Measurements from ENCODE around the gene TAAR6.
"Not testable (repeated sequence)": the region's sequence is repeated elsewhere in the genome, so short reads cannot be mapped to it uniquely, and the experiment has no call there.

Gene TAAR6

DNA sequence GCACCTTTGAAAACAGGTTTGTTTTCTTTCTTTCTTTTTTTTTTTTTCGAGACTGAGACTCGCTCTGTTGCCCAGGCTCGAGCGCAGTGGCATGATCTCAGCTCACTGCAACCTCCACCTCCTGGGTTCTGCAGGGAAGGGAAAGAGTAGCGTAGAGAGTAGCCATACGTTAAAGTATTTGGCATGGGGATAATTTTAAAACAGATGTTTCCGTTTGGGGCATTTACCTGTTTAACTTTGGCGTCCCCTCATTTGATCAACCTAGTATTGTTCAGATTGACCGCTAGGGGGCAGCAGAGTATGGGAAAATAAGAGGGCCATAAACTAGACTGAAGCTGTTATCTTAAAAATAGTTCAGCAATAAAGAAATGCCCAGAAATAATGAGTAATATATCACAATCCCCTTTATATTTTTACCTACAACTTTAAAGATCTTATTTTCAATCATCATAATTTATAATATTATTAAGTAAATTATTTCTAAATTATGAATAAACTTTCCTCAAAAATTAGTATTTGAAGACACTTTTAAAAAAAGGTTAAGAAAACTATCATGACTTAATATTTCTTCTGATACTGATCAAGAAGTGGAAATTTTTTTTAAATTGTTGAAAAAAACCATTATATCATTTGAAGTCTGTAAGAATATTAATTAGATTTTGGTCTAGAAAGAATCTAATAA, 39.7 kb upstream of the TAAR6 start:
- no CpG with 5 or more reads among the region's 9 CpGs for WGBS (ENCODE audit: extremely low coverage, insufficient coverage, low lambda C conversion rate)

DNA sequence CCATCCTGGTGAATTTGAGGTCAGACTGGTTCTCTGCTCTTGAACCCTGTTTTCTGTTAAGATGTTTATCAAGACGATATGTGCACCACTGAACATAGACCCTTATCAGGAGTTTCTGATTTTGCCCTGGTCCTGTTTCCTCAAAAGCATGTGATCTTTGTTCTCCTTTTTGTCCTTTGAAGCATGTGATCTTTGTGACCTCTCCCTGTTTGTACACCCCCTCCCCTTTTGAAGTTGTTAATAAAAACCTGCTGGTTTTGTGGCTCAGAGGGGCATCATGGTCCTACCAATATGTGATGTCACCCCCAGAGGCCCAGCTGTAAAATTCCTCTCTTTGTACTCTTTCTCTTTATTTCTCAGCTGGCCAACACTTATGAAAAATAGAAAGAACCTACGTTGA, 35.6 kb upstream of the TAAR6 start:
- no CpG with 5 or more reads among the region's 2 CpGs for WGBS (ENCODE audit: extremely low coverage, insufficient coverage, low lambda C conversion rate)
- DNase-seq; H2BK120ac ChIP-seq (ENCODE audit: low read depth, low read length); H3K27ac ChIP-seq (ENCODE audit: low read depth, low read length); H4K8ac ChIP-seq (ENCODE audit: low read depth, low read length); H3K56ac ChIP-seq (ENCODE audit: low read length); H2BK5ac ChIP-seq (ENCODE audit: low read length); H3K9ac ChIP-seq (ENCODE audit: low read length); H2AK5ac ChIP-seq (ENCODE audit: low read length); H3K4me2 ChIP-seq (ENCODE audit: low read length); H3K4me1 ChIP-seq (ENCODE audit: control insufficient read depth, low read depth, low read length); H3K18ac ChIP-seq (ENCODE audit: low read length); H3K23ac ChIP-seq (ENCODE audit: low read length); H2BK15ac ChIP-seq (replicated peaks; ENCODE audit: low read depth); H3K4me3 ChIP-seq (ENCODE audit: low read length); H3K4ac ChIP-seq (ENCODE audit: low read depth, low read length); H3K79me1 ChIP-seq (ENCODE audit: low read length); H3K27me3 ChIP-seq (ENCODE audit: insufficient read depth, low read length, poor library complexity); H3K79me2 ChIP-seq (ENCODE audit: control insufficient read depth, insufficient read depth, low read length); H3K36me3 ChIP-seq (ENCODE audit: control insufficient read depth, insufficient read depth, low read length); H4K5ac ChIP-seq (ENCODE audit: low read length): not testable (repeated sequence)

More for the DNA sequence above, 39.7 kb upstream of the TAAR6 start:
- Histone ChIP-seq H3K79me1 (ENCODE audit: low read length) (no peaks in the 10 kb centered on the region), H3K27me3 (ENCODE audit: insufficient read depth, low read length, poor library complexity) (no peaks in the 10 kb centered on the region), H3K9ac (ENCODE audit: low read length) (peak overlapping the region; percentile 39), H3K4me3 (ENCODE audit: low read length) (no peak overlapping the region), H4K5ac (ENCODE audit: low read length) (no peak overlapping the region), H3K18ac (ENCODE audit: low read length) (no peak overlapping the region), H2BK5ac (ENCODE audit: low read length) (no peak overlapping the region), H2BK120ac (ENCODE audit: low read depth, low read length) (no peak overlapping the region), H3K56ac (ENCODE audit: low read length) (peak overlapping the region; percentile 54), H3K4ac (ENCODE audit: low read depth, low read length) (no peak overlapping the region), H3K23ac (ENCODE audit: low read length) (no peak overlapping the region), H3K79me2 (ENCODE audit: control insufficient read depth, insufficient read depth, low read length) (no peaks in the 10 kb centered on the region), H3K27ac (ENCODE audit: low read depth, low read length) (no peak overlapping the region), H3K4me1 (ENCODE audit: control insufficient read depth, low read depth, low read length) (no peaks in the 10 kb centered on the region), H3K36me3 (ENCODE audit: control insufficient read depth, insufficient read depth, low read length) (no peaks in the 10 kb centered on the region), H2AK5ac (ENCODE audit: low read length) (no peak overlapping the region), H2BK15ac (replicated peaks; ENCODE audit: low read depth) (no peak overlapping the region), H3K4me2 (ENCODE audit: low read length) (no peak overlapping the region), H4K8ac (ENCODE audit: low read depth, low read length) (no peak overlapping the region)
- DNase-seq, result peak; percentile 75

DNA sequence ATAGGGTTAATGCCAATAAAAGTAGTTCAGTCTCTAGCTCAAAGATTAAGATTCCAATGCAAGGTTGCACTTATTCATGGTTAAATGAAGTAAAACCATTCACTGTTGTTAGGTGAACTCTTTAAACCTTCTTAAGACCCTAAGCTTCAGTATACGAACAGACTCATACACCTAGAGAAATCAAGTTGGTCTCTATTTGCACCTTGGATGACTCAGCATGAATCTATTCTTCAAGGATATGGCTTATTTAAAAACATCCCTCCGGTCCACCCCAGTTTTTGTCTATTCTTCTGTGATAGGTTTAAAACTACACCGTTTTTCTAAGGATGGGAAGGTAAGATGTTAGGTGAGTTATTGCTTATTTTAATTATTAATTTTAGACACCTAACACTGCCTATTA, 33.0 kb upstream of the TAAR6 start:
- no peak overlapping the region for H3K56ac ChIP-seq (ENCODE audit: low read length)
- H3K23ac ChIP-seq (ENCODE audit: low read length), result no peak overlapping the region
- no peaks in the 10 kb centered on the region for H3K4me1 ChIP-seq (ENCODE audit: control insufficient read depth, low read depth, low read length)
- no peaks in the 10 kb centered on the region for H3K79me1 ChIP-seq (ENCODE audit: low read length)
- no peak overlapping the region for H2AK5ac ChIP-seq (ENCODE audit: low read length)
- no peak overlapping the region for H3K18ac ChIP-seq (ENCODE audit: low read length)
- no peak overlapping the region for H2BK120ac ChIP-seq (ENCODE audit: low read depth, low read length)
- no peak for DNase-seq
- H3K36me3 ChIP-seq (ENCODE audit: control insufficient read depth, insufficient read depth, low read length), result no peaks in the 10 kb centered on the region
- no peak overlapping the region for H3K4me3 ChIP-seq (ENCODE audit: low read length)
- no peaks in the 10 kb centered on the region for H3K27me3 ChIP-seq (ENCODE audit: insufficient read depth, low read length, poor library complexity)
- no peak overlapping the region for H3K4me2 ChIP-seq (ENCODE audit: low read length)
- no peak overlapping the region for H4K8ac ChIP-seq (ENCODE audit: low read depth, low read length)
- H3K9ac ChIP-seq (ENCODE audit: low read length), result no peak overlapping the region
- no CpG with 5 or more reads among the region's 3 CpGs for WGBS (ENCODE audit: extremely low coverage, insufficient coverage, low lambda C conversion rate)
- H3K4ac ChIP-seq (ENCODE audit: low read depth, low read length), result no peak overlapping the region
- no peaks in the 10 kb centered on the region for H3K79me2 ChIP-seq (ENCODE audit: control insufficient read depth, insufficient read depth, low read length)
- H2BK5ac ChIP-seq (ENCODE audit: low read length), result no peak overlapping the region
- no peak overlapping the region for H4K5ac ChIP-seq (ENCODE audit: low read length)
- H2BK15ac ChIP-seq (replicated peaks; ENCODE audit: low read depth), result no peak overlapping the region
- no peak overlapping the region for H3K27ac ChIP-seq (ENCODE audit: low read depth, low read length)

DNA sequence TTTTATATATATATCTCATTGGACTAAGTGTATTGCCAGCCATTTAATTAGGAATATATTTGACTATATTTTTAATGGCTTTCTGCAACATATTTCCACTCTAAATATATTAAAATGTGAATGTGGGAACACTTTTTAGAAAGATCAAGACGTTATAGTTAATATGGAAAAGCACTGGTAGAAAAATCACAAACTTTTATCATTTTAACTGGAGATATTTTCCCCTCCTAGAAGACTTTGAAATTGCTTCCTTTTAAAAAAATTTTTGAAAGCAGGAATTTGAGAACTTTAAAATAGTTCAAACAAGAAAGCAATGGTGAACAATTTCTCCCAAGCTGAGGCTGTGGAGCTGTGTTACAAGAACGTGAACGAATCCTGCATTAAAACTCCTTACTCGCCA, 32.1 kb upstream of the TAAR6 start, which contains the start of gene TAAR9:
TSS of gene TAAR9 (plus strand) at position 301 of the 400 bp plus-strand sequence. CDS start at position 314, 13 bp downstream.
- DNase-seq, result no peak
- H2BK120ac ChIP-seq (ENCODE audit: low read depth, low read length), result no peak within 1 kb of the TSS
- no peak within 1 kb of the TSS for H3K23ac ChIP-seq (ENCODE audit: low read length)
- H4K5ac ChIP-seq (ENCODE audit: low read length), result no peak within 1 kb of the TSS
- no peak within 1 kb of the TSS for H3K27ac ChIP-seq (ENCODE audit: low read depth, low read length)
- no peak within 1 kb of the TSS for H2BK5ac ChIP-seq (ENCODE audit: low read length)
- no peak within 1 kb of the TSS for H2BK15ac ChIP-seq (replicated peaks; ENCODE audit: low read depth)
- H3K4me2 ChIP-seq (ENCODE audit: low read length), result no peak within 1 kb of the TSS
- no peak within 1 kb of the TSS for H3K9ac ChIP-seq (ENCODE audit: low read length)
- no peaks in the 10 kb centered on the region for H3K79me2 ChIP-seq (ENCODE audit: control insufficient read depth, insufficient read depth, low read length)
- H3K27me3 ChIP-seq (ENCODE audit: insufficient read depth, low read length, poor library complexity), result no peaks in the 10 kb centered on the region
- H3K4ac ChIP-seq (ENCODE audit: low read depth, low read length), result no peak within 1 kb of the TSS
- no CpG with 5 or more reads among the region's 4 CpGs for WGBS (ENCODE audit: extremely low coverage, insufficient coverage, low lambda C conversion rate)
- no peak within 1 kb of the TSS for H2AK5ac ChIP-seq (ENCODE audit: low read length)
- no peak within 1 kb of the TSS for H3K18ac ChIP-seq (ENCODE audit: low read length)
- H3K4me3 ChIP-seq (ENCODE audit: low read length), result no peak within 1 kb of the TSS
- no peak within 1 kb of the TSS for H3K56ac ChIP-seq (ENCODE audit: low read length)
- no peaks in the 10 kb centered on the region for H3K79me1 ChIP-seq (ENCODE audit: low read length)
- H4K8ac ChIP-seq (ENCODE audit: low read depth, low read length), result no peak within 1 kb of the TSS
- no peaks in the 10 kb centered on the region for H3K4me1 ChIP-seq (ENCODE audit: control insufficient read depth, low read depth, low read length)
- no peaks in the 10 kb centered on the region for H3K36me3 ChIP-seq (ENCODE audit: control insufficient read depth, insufficient read depth, low read length)

DNA sequence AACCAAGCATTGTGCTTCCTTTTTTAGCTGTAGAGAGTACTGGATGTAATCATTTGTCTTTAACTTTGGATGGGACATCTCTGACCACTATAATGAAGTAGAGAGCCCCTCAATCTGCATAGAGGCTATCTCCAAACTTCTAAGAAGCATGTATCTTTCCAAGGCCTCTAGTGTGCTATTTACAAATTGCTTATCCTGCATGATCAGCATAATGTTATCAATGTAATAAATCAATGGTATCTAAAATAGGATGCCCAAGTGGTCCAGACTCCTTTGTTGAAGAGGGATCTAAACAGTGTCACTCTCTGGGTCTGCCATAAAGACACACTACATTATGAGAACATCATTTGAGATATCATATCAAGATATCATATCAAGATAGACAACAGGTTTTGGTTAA, 25.3 kb upstream of the TAAR6 start:
- Histone ChIP-seq H3K79me2 (ENCODE audit: control insufficient read depth, insufficient read depth, low read length) (no peaks in the 10 kb centered on the region), H2AK5ac (ENCODE audit: low read length) (no peak overlapping the region), H4K8ac (ENCODE audit: low read depth, low read length) (no peak overlapping the region), H2BK120ac (ENCODE audit: low read depth, low read length) (no peak overlapping the region), H3K36me3 (ENCODE audit: control insufficient read depth, insufficient read depth, low read length) (no peaks in the 10 kb centered on the region), H3K27me3 (ENCODE audit: insufficient read depth, low read length, poor library complexity) (no peaks in the 10 kb centered on the region), H2BK5ac (ENCODE audit: low read length) (no peak overlapping the region), H3K4me2 (ENCODE audit: low read length) (no peak overlapping the region), H3K9ac (ENCODE audit: low read length) (no peak overlapping the region), H2BK15ac (replicated peaks; ENCODE audit: low read depth) (no peak overlapping the region), H3K18ac (ENCODE audit: low read length) (no peak overlapping the region), H3K4me3 (ENCODE audit: low read length) (no peak overlapping the region), H3K23ac (ENCODE audit: low read length) (no peak overlapping the region), H3K4me1 (ENCODE audit: control insufficient read depth, low read depth, low read length) (no peaks in the 10 kb centered on the region), H3K79me1 (ENCODE audit: low read length) (no peaks in the 10 kb centered on the region), H3K56ac (ENCODE audit: low read length) (no peak overlapping the region), H4K5ac (ENCODE audit: low read length) (no peak overlapping the region), H3K4ac (ENCODE audit: low read depth, low read length) (no peak overlapping the region), H3K27ac (ENCODE audit: low read depth, low read length) (no peak overlapping the region)
- DNase-seq, result no peak

Measured in mesendoderm (in vitro differentiated cells).